Stimulated activated CD8-positive, alpha-beta memory T cell treated with anti-CD3 and anti-CD28 coated beads, Interleukin-7, amount 100 ng/mL, for 48 hours (primary cell): Measurements from ENCODE around the gene SOX11.

ENCODE experiments used
- DNase-seq, 2 donors: peaks; one replicate each; pipeline ENCODE4 v3.0.0-alpha.2; 2020; ENCODE audit warnings: low read depth in 1 of 2; ENCODE audit errors: extremely low read depth in 1 of 2

Gene SOX11

GRCh38 chr2:5691221-5691984, 781 bp upstream of the SOX11 start:
- no peak for DNase-seq

GRCh38 chr2:5692561-5693286, 540 bp downstream of the SOX11 start:
- no peak for DNase-seq

- DNase-seq: no peak
Measured at GRCh38 chr2:5693287-5694201, 1.4 kb downstream of the SOX11 start.

- DNase-seq: no peak
Measured at GRCh38 chr2:5694306-5694705, 2.1 kb downstream of the SOX11 start.

- no peak for DNase-seq
Measured at GRCh38 chr2:5695654-5696403, 3.6 kb downstream of the SOX11 start.

- no peak for DNase-seq
Measured at GRCh38 chr2:5696404-5696944, 4.3 kb downstream of the SOX11 start.

GRCh38 chr2:5696945-5697521, 4.8 kb downstream of the SOX11 start:
- DNase-seq: no peak

DNA sequence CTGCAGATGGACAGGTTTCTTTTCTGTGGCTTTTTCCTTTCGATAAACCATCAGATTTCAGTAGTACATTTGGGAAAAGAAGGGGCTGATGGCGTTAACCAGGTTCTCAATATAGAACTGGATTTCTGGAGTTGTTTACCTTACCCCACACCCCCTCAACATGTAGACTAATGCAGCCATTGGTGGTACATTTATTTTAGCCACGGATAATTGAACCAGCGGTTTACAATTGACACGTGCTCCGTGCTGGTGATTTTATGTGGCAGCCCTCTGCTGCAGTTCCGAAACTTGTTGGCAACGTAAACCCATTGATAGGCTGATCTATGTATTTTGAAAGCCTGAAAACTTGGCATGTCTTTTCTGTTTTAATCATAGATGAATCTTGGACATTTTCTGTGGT, 5.4 kb downstream of the SOX11 start:
- DNase-seq: no peak

DNA sequence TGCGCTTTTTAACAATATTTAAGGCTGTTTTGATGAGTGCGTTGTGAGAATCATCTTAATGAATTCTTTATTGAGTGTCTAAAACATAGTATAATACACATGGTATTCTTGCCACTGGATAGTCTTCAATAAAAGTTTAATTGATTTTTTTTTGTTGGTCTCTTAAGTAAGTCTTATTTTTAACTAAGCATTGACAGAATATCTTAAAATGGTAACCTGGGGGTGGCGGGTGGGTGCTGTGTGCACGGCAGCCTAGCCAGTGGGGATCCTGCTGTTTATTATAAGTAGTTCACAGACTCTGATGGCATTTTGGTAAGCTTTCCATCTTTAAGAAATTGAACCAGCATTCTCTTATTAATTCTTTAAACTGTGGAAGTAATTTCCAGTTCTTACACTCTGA, 6.0 kb downstream of the SOX11 start:
- no peak for DNase-seq

GRCh38 chr2:5699963-5700362, 7.8 kb downstream of the SOX11 start:
- DNase-seq: no peak

GRCh38 chr2:5700551-5700950, 8.4 kb downstream of the SOX11 start:
- DNase-seq: no peak

- DNase-seq: no peak
Measured at GRCh38 chr2:5701266-5701665, 9.1 kb downstream of the SOX11 start.

- no peak for DNase-seq
Measured at GRCh38 chr2:5703166-5703565, 11.0 kb downstream of the SOX11 start.

- no peak for DNase-seq
Measured at GRCh38 chr2:5705490-5705889, 13.3 kb downstream of the SOX11 start.

GRCh38 chr2:5706717-5707455, 14.7 kb downstream of the SOX11 start:
- DNase-seq: no peak

DNA sequence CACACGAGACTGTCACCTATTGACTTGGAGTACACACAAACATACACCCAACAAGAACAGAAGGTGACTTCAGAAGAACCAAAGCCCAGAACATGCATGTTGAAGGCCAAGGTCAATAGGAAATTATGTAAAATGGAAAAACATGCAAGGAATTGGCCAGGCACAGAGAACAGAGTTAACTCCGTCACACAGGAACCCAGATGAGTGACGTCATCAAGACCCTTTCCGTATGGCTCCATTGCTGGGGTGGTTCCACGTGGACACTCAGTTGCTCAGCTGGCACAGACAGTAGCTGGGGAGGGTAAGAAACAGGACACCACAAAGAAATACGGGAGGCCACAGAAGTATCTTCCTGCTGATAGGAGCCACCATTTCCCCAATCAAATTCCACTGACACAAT, 18.4 kb downstream of the SOX11 start:
- DNase-seq: no peak

DNA sequence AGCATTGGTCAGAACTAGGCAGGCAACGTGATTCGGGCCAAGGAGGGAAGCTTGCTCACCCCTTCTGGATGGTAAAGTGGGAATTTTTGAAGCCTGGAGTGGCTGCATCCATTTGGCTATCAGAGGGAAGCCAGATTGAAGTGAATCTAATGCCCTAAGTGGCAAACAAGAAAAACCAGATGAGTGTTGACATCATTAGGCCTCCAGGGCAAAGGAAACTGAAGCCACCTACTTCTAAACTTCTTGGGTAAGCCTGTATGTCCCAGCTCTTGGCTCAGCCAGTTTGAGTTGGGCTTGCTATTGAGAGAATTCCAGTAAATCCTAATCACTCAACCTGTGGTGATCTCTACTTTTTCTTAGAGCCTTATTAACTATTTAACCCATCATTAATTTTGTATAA, 20.9 kb downstream of the SOX11 start:
- DNase-seq: no peak

DNA sequence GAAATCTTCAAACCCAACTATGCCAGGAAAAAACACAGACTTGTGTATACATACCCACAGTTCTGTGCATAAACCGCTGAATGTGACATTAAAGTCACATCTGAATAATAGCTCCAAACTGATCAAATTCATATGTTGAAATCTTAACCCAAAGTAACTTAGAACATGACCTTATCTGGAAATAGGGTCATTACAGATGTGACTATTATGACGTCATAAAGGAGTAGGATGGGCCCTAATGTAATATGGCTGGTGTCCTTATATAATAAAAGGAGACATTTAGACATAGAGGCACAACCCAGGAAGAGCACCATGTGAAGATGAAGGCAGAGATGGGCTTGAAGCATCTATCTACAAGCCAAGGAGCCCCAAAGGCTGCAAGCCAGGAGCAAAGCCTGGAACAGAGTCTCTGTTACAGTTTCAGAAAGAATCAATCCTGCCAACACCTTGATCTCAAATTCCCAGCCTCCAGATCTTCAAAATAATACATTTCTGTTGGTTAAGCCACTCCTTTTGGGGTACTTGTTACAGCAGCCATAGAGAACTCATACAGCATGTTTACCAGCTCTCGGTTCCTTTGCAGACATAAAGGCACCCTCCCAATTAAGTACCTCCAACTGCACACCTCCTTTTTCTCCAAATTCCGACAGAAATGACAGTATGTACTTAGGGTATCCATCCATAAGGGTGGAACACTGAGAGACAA, 27.6 kb downstream of the SOX11 start:
- no peak for DNase-seq

DNA sequence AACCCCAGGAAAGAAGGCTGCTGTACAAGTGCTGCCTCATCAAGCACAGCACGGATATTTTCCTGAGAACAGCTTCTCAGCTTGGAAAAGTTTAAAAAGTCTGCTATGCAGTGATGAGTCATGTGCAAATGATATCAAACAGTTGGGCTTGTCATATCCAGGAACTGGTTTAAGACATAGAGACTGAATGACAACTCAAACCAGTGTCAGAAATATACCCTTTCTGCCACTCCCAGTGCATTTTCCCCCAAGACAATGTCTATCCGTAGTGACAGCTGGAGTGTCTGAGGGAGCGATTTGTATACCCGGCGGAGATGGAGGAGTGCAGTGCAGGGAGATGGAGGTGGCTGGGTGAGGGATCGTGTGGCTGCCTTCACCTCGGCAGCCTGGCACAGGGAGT, 28.2 kb downstream of the SOX11 start:
- DNase-seq: no peak
